ENCODE measurements around the gene STXBP4.

The STXBP4 gene

DNA sequence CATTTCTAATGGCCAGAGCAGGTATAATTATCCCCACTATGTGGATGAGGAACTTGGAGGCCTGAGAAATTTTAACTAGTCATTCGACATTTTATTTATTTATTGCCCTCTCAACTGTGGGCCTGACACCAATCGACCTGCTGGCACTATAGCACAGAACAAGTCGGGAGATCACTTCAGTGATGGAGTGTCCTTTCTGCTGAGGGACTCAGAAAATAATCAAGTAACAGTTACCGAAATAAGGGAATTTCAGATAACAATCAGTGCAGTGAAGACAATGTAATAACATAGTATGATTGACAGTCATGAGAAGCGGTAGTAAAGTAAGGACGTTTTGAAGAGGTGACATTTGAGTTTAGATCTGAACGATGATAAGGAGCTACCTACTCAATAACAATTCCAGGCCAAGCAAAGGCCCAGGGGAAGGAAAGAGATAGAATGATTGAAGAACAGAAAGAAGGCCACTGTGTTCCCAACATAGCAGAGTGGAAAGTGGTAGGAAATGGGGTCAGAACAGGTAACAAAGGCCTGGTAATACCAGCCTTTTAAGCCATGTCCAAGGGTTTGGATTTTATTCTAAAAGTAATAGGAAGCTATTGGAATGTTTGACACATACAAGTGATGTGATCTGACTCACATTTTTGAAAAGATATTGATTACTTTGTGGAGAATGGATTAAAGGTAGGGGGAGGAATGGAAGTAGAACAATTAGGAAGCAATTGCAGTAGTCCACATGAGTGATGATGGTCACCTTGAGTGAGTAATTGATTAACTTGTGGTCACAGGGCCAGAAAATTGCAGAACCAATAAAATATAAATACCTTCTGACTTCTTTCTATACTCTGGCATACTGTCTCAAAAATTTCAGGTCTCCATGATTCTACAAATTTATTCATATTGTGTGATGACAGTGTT is 1.4 kb downstream of the STXBP4 start:
- in situ Hi-C loops (cut with MboI; ENCODE audit: low sequenced_read_pairs) = no loop called here

DNA sequence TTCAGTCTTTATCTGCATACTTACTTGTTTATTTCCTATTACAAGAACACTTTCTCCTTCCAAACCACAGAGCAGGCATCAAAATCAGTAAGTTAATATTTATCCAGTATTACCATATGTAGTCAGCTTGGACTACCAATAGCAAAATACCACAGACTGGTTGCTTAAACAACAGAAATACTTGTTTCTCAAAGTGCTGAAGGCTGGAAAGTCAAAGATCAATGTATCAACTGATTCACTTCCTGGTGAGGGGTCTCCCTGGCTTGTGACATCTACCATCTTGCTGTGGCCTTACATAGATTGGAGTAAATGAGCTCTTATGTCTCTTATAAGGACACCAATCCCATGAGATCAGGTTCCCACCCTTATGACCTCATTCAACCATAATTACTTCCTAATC is 2.6 kb downstream of the STXBP4 start:
- in situ Hi-C loops (cut with MboI; ENCODE audit: low sequenced_read_pairs) = no loop called here

DNA sequence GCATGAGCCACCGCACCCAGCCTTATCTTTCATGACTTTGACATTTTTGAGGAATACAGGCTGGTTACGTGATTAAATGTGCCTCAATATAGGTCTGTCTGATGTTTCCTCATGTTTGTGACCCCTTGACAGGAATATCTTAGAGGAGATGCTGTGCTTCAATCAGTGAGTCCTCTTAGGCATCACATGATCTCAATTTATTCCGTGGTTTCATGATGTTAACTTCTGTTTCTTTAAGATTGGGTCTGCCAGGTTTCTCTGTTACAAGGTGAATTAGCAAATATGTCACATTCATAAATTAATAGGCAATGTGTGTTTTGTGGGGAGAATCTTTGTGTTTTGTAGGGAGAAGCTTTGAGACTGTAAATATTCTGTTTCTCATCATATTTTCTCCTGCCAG is 3.3 kb downstream of the STXBP4 start:
- in situ Hi-C loops (cut with MboI; ENCODE audit: low sequenced_read_pairs) = no loop called here

DNA sequence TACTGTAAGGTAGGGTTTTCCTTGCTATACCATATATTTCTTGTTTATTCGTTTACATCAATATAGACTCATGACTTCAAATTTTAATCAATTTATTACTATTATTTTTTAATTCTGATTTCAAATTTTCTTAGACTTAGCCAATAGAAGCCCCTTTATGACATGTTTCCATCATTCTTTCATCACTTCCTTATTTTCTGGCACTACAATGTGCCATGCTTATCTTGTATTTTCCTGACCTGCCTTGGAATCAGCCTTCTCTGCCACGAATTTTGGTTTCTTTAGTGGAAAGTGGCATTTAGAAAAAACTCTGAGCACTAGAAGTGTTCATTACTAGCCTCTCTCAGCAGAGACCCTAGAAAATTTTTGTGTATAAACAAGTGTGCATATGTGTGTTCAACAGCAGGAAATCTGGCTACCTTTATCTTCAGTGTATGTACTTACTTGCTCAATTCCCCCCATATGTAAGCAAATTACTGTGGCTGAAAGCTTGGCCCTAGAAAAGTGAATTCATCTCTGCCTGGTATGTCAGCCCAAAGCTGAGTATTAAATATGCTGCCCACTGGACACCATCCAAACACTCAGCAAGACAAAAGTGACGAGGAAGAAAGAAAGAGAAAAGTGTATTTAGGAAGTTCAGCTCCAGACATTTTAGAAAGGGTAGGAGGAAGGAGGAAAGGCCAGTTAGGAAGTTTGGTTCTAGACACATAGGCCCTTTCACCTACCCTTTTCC is 4.0 kb downstream of the STXBP4 start:
- in situ Hi-C loops (cut with MboI; ENCODE audit: low sequenced_read_pairs) = no loop called here

DNA sequence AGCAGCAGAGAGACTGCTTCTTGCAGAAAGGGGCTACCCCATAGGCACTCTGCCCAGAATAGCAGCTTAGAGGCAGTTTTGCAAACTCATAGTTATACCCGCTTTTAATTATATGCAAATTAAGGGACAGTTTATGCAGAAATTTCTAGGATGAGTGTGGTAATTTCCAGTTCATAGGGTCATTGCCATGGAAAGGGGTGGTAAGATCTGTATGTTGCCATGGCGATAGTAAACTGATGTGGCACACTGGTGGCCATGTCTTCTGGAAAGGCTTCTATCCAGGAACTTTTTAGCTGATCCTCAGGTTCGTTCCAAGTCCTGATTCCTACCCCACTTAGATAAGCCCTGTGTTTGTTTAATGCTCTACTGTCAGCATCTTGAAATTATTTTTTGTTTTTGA is 6.2 kb downstream of the STXBP4 start:
- in situ Hi-C loops (cut with MboI; ENCODE audit: low sequenced_read_pairs) = loop anchor here (25.0 kb wide), 1 partner anchor 313 kb away; no protein-coding TSS in a partner anchor

DNA sequence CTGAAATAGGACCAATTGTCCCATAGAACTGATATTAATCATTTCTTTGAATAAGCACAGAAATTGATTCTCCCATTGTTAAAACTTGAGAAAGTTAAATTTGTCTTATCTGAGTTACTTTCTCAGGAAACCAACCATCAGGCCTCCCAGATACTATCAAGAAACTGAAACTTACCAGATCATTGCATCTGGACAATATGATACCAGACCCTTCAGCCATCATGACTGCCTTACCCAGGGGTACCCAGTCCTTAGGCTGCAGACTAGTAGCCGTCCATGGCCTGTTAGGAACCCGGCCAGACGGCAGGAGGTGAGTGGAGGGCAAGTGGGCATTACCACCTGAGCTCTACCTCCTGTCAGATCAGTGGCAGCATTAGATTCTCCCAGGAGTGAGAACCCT is 7.8 kb downstream of the STXBP4 start:
- in situ Hi-C loops (cut with MboI; ENCODE audit: low sequenced_read_pairs) = loop anchor here (25.0 kb wide), 1 partner anchor 311 kb away; no protein-coding TSS in a partner anchor

DNA sequence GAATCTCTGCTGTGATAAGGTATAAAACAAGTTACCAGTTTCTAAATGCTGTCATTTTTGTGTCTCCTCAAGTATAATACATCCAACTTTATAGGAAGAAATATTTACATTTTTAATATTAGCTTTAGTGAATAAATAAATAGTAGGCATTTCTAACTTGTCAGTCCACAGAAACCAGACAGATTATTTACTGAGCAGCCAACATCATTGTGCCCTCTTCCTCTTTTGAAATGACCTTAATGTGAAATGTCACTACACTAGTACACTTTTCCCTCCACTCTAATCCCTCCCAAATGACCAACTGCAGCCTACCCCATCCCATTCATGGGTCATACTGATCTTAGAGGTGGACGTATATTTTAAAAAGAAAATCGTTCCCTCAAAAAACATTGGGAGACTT is 9.2 kb downstream of the STXBP4 start:
- in situ Hi-C loops (cut with MboI; ENCODE audit: low sequenced_read_pairs) = loop anchor here (25.0 kb wide), 1 partner anchor 310 kb away; no protein-coding TSS in a partner anchor

DNA sequence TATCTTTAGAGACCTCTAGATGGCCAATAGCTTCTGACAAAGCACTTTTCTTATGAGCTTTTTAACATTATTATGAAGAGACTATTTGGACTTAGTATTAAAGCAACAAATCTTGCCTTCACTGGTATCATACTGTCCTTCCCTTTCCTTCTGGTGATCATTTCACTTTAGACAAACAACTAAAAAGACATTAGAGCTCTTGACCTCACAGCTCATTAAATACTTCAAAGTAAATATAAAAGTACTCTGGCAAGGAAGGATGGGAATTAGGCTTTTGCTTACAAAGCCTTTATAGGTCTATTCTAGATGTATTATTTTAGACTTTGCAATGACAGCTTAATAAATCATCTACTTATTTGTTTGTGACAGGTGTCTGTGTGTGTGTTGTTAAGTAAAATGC is 11.1 kb downstream of the STXBP4 start:
- in situ Hi-C loops (cut with MboI; ENCODE audit: low sequenced_read_pairs) = loop anchor here (25.0 kb wide), 1 partner anchor 308 kb away; no protein-coding TSS in a partner anchor

DNA sequence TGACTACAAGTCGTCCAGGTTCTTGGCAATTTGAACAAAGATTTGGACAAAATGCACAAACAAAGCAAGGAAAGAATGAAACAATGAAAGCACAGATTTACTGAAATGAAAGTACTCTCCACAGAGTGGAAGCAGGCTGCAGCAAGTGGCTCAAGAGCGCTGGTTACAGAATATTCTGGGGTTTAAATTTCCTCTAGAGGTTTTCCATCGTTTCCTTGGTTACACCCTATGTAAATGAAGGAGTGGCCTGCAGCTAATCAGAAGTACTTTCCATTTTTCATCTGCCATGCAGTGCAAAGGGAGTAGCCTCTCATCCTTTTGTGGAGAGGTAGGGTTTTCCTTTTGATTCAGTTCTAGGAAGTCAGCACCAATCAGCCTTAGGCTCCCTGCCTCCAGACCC is 11.8 kb downstream of the STXBP4 start:
- in situ Hi-C loops (cut with MboI; ENCODE audit: low sequenced_read_pairs) = loop anchor here (25.0 kb wide), 1 partner anchor 307 kb away; no protein-coding TSS in a partner anchor

DNA sequence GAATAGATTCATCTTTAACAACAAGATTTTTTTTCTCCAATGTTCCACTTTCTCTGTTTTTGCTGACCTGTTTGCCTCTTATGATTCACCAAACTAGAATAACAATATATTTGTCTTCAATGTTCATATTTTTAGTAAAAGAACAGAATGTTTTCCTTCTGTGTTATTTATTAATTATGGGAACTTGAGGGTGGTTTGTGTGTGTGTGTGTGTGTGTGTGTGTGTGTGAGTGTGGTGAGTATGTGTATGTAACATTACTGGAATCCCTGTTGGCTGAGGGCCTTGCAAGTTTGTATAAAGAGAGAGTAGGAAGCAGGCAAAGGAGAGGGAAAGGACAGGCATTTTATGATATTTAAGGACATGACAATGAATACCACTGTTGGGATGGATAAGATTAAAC is 13.8 kb downstream of the STXBP4 start:
- in situ Hi-C loops (cut with MboI; ENCODE audit: low sequenced_read_pairs) = loop anchor here (25.0 kb wide), 1 partner anchor 305 kb away; no protein-coding TSS in a partner anchor

DNA sequence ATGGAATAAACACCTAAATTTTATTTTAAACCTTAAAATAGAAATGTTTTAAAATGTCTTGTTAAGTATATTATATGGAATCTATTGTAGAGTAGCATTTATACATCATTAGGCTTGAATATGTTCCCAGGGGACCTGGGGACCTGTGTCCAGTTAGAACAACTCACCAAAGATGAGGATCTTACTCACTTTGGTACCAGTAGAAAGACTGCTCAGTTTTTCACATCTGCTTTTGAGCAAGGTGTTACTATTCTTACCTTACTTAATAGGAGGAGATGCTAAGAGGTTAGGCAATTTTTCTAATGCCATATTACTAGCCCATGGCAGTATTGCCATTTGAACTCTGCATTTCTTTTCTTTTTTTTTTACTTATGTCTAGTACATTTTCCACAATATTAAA is 14.7 kb downstream of the STXBP4 start:
- in situ Hi-C loops (cut with MboI; ENCODE audit: low sequenced_read_pairs) = loop anchor here (25.0 kb wide), 1 partner anchor 304 kb away; no protein-coding TSS in a partner anchor

DNA sequence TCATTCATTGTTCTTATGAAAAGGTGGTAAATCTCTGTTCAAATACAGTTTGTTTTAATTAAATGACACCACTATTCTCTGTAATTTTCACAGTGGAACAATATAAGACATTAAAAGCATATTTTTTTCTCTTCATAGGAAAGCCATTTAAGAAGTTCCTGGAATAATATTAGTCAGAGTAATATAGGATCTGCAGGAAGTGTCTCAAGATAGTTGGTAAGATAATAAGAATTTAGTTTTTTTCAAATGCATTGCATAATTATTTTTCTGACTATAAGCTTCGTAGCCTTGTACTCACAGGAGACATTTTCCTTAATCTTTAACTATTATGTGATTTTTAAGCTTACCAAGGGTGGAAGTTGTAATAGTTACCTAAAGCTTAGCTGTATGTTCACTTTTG is 16.9 kb downstream of the STXBP4 start:
- in situ Hi-C loops (cut with MboI; ENCODE audit: low sequenced_read_pairs) = loop anchor here (25.0 kb wide), 1 partner anchor 302 kb away; no protein-coding TSS in a partner anchor

DNA sequence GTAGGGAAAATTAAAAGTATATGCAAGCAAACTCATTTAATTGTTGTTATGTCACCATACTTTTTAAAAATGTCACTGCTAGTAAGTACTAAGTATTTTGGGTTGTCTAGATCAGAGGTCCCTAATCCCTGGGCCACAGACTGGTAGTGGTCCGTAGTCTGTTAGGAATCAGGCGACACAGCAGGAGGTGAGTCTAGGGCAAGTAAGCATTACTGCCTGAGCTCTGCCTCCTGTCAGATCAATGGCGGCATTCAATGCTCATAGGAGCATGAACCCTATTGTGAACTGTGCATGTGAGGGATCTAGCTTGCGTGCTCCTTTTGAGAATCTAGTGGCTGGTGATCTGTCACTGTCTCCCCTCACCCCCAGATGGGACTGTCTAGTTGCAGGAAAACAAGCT is 21.6 kb downstream of the STXBP4 start:
- in situ Hi-C loops (cut with MboI; ENCODE audit: low sequenced_read_pairs) = loop anchor here (25.0 kb wide), 1 partner anchor 297 kb away; no protein-coding TSS in a partner anchor

DNA sequence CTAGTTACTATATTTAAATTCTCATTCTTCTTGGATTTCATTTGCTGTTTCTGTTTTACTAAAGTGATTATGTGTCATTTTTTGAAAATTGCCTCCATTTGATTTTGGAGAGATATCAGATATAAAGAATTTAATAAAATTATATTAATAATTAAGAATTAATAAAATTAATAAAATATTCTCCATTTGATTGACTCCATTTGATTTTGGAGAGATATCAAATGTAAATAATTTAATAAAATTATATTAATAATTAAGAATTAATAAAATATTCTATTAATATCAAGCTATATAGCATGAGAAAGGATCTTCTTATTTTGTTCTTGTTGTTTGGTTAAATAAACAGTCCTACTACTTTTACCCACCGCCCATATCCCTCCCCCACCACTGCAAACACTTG is 23.0 kb downstream of the STXBP4 start:
- in situ Hi-C loops (cut with MboI; ENCODE audit: low sequenced_read_pairs) = loop anchor here (25.0 kb wide), 1 partner anchor 296 kb away; no protein-coding TSS in a partner anchor

DNA sequence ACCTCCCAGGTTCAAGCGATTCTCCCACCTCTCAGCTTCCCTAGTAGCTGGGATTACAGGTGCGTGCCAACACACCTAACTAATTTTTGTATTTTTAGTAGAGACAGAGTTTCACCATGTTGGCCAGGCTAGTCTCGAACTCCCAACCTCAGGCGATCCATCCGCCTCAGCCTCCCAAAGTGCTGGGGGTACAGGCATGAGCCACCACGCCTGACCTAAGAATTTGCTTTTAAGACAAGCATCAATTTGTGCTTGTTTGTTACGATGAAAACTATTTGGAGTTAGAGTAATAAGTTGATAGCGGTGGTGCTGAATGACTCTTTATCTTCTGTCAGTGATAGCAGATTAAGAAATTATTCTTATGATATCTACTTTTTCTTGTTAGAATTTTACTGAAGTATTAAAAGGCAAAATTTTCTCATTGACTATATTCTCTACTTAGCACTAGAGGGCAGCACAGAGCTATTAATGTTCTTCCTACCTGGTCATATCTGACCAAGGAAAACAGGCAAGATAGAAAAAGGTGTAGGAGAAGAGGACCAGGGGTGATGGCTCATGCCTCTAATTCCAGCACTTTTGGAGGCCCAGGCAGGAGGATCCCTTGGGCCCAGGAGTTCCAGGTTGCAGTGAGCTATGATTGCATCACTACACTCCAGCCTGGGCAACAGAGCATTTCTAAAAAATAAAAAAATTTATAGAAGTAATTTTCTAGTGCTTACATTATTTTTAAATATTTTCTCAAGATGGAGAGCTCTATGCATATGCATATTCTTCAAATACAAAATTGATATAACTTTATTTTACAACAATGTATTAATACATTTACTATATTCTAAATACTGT is 24.5 kb downstream of the STXBP4 start:
- in situ Hi-C loops (cut with MboI; ENCODE audit: low sequenced_read_pairs) = loop anchor here (25.0 kb wide), 1 partner anchor 294 kb away; no protein-coding TSS in a partner anchor

DNA sequence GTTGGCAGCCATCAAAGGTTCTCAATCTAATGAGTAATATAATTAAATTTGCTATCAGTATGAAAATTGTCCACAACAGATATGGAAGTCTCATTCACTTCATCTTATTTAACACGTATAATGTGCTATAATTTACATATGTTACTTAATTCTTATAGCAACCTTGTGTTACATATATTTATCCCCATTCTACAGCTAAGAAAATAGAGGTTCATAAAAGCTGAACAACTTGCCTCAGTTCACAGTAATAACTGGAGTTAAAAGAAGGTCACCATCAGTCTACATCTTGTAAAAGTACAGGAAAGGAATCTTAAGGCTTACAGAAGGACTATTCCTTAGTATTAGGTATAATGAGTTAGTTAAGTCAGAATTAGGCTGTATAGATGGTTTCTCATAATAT is 27.9 kb downstream of the STXBP4 start:
- in situ Hi-C loops (cut with MboI; ENCODE audit: low sequenced_read_pairs) = loop anchor here (25.0 kb wide), 1 partner anchor 291 kb away; no protein-coding TSS in a partner anchor

DNA sequence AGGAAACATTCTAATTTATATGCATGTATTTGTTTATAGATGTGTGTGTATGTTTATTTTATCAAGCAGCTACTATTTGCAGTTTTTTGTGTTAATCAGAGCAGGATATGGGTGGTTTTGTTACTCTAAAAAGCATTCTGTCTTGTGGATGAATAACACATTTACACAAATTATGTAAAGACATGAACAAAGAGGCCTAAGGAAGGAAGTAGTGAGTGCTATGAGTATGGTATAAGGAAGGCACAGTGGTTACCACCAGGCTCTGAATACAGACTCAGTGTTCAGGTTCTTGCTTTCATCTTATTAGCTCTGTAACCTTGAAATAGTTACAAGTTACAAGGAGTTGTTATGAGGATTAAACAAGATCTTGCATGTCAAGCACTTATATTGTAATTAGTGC is 33.9 kb downstream of the STXBP4 start:
- in situ Hi-C loops (cut with MboI; ENCODE audit: low sequenced_read_pairs) = no loop called here

DNA sequence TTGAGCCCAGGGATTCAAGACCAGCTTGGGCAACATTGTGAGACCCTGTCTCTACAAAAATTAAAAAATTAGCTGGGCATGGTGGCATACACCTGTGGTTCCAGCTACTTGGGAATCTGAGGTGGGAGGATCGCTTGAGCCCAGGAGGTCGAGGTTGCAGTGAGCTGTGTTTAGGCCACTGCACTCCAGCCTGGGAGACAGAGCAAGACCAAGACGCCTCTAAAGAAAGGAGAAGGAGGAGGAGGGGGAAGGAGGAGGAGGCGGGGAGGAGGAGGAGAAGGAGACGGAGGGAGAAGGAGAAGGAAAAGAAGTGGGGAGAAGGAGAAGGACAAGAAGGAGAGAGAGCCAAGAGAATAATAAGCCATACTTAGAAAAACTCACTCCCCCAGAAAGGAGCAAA is 35.9 kb downstream of the STXBP4 start:
- in situ Hi-C loops (cut with MboI; ENCODE audit: low sequenced_read_pairs) = no loop called here

DNA sequence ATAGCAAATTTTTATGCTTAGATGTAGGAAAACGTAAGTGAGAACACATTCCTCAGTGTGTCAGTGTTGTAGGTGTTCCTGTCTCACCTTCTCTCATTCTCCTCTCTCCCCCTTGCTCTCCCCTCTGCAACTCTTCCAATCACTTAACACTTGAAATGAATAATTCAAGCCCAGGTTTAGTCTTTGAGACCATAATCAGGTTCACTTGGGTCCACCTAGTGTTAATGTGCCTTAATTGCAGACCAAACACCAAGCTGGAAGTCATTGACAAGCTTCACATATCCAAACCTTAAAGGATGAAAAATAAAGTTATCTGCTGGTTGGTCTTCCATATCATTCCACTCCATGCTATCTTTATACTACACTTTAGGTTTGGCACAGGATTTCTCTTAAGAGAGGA is 37.0 kb downstream of the STXBP4 start:
- in situ Hi-C loops (cut with MboI; ENCODE audit: low sequenced_read_pairs) = no loop called here

DNA sequence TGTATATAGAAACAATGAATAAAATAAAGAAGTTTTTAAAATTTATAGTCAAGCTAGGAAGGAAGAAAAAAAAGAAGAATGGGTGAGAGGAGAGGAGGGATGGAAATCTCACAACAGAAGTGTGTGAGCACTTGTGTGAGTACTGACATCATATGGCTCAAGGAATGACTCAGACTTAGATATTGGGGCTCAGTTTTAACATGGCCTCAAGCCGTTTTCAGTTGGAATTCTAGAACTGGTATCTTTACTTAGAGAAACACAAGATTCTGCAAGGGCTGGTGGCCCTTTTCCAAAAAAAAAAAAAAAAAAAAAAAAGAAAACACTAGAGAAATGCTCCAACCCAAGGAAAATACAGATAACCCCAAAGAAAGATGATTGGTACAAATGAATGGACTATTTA is 55.1 kb downstream of the STXBP4 start:
- in situ Hi-C loops (cut with MboI; ENCODE audit: low sequenced_read_pairs) = no loop called here

Measured in HL-60/S4 (cell line).